Choroid plexus epithelial cell (primary cell): ENCODE data around the gene TLR4.

Source experiments
- DNase-seq: peaks from one replicate; pipeline ENCODE4 v3.0.0-alpha.2; 2010; ENCODE audit warnings: low read depth
- H3K4me3 ChIP-seq: 2 replicates; pipeline ENCODE4 v1.5.1; 2011; ENCODE audit warnings: low read depth, mild to moderate bottlenecking, control low read depth, low read length, moderate library complexity
- TF ChIP-seq, protein P1 (sequence below): conservative IDR thresholded peaks from 2 replicates; pipeline ENCODE4 v1.5.1; 2011; ENCODE audit warnings: low read depth, mild to moderate bottlenecking, control low read depth, inconsistent platforms, low read length, moderate library complexity

The TLR4 gene

DNA sequence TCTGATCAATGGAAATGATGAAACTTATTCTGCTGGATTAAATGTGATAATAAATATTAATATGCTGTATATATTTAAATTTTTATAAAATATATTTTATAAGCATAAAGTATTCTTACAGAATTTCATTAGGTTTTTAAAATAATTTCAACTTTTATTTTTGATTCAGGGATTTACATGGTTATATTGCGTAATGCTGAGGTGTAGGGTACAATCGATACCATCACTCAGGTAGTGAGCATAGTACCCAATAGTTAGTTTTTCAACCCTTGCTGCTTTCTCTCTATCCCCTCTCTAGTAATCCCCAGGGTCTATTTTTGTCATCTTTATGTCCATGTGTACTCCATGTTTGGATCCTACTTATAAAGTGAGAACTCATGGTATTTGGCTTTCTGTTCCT lies 5.7 kb downstream of the TLR4 start:
- no peak for DNase-seq
- H3K4me3 ChIP-seq = no peak overlapping the region
- TF ChIP-seq, protein P1, sequence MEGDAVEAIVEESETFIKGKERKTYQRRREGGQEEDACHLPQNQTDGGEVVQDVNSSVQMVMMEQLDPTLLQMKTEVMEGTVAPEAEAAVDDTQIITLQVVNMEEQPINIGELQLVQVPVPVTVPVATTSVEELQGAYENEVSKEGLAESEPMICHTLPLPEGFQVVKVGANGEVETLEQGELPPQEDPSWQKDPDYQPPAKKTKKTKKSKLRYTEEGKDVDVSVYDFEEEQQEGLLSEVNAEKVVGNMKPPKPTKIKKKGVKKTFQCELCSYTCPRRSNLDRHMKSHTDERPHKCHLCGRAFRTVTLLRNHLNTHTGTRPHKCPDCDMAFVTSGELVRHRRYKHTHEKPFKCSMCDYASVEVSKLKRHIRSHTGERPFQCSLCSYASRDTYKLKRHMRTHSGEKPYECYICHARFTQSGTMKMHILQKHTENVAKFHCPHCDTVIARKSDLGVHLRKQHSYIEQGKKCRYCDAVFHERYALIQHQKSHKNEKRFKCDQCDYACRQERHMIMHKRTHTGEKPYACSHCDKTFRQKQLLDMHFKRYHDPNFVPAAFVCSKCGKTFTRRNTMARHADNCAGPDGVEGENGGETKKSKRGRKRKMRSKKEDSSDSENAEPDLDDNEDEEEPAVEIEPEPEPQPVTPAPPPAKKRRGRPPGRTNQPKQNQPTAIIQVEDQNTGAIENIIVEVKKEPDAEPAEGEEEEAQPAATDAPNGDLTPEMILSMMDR = no peak

DNA sequence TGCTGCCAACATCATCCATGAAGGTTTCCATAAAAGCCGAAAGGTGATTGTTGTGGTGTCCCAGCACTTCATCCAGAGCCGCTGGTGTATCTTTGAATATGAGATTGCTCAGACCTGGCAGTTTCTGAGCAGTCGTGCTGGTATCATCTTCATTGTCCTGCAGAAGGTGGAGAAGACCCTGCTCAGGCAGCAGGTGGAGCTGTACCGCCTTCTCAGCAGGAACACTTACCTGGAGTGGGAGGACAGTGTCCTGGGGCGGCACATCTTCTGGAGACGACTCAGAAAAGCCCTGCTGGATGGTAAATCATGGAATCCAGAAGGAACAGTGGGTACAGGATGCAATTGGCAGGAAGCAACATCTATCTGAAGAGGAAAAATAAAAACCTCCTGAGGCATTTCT lies 10.1 kb downstream of the TLR4 start:
- TF ChIP-seq, protein P1 = peak; percentile 38
- no peak overlapping the region for H3K4me3 ChIP-seq
- no peak for DNase-seq

DNA sequence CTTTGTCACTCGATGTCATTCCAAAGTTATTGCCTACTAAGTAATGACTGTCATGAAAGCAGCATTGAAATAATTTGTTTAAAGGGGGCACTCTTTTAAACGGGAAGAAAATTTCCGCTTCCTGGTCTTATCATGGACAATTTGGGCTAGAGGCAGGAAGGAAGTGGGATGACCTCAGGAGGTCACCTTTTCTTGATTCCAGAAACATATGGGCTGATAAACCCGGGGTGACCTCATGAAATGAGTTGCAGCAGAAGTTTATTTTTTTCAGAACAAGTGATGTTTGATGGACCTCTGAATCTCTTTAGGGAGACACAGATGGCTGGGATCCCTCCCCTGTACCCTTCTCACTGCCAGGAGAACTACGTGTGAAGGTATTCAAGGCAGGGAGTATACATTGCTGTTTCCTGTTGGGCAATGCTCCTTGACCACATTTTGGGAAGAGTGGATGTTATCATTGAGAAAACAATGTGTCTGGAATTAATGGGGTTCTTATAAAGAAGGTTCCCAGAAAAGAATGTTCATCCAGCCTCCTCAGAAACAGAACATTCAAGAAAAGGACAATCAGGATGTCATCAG lies 11.3 kb downstream of the TLR4 start:
- TF ChIP-seq, protein P1 = no peak
- DNase-seq = peak; percentile 55
- H3K4me3 ChIP-seq = no peak overlapping the region

DNA sequence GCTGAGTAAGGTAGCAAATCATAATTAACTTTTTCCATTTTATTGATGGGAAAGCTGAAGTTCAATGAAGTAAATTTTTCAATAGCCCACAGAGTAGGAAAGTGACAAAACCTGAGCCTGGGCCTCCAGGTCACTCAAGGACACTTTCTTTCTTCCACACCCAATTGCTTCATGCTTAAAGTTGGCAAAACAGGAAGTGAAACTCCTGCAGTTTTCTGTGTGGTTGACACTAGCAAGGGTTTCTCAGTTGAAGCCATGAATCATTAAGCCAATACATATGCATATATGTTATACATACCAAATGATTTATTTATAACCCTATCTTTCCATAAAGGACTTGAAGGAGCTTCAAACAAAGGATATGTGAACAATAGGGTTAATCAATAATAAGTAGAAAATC lies 13.9 kb downstream of the TLR4 start:
- no peak overlapping the region for H3K4me3 ChIP-seq
- TF ChIP-seq, protein P1 = no peak
- DNase-seq = peak; percentile 76

DNA sequence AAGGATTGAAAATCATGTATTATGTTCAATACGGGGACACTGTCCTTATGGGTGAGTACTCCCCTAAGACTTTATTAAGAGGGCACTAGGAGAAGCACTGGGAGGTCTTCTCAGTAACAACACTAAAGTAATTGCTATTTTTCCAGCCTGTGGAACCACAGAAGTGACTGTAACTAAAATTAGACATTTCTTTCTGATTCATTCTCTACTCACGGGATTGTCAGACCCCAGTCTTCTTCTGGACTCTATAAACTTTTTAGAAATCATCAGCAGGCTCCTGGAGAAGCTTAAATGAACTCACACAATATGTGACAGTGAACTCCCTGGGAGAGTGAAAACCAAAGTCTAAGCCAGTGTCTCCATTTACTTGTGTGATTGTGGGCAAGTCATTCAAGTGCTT lies 14.5 kb downstream of the TLR4 start:
- TF ChIP-seq, protein P1 = no peak
- DNase-seq = no peak
- H3K4me3 ChIP-seq = no peak overlapping the region

DNA sequence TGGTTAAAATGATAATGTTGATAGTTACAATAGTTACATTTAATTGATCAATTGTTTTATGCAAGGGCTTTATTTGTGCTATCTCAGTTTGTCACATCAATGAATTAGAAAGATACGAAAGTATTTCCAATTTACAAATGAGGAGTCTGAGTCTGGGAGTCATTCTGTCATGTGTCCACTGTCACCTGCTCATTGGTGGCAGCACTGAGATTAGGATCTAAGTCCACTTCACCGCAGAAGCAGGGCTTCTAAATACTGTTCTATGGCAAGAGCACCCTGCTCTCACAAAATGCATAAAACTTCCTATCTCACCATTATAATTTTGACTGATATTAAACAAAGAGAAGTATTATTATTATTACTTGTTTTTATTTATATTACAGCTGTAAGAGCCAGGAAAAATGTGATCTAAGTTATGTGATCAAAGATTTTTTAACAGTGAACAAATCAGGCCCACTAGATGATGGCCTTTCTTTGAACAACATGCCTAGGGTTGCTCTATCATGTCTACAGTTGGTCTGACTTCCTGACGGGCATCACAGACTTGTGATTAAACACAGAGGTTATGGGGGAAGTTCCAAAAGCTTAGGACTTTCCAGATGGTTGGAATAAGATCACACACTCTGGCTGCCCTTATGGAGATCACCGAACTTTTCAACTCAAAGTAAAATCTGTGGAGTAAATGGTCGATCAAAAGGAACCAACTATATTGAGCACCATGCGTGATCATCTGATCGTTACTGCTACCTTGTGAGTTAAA lies 15.1 kb downstream of the TLR4 start:
- no peak overlapping the region for H3K4me3 ChIP-seq
- DNase-seq = no peak
- TF ChIP-seq, protein P1 = no peak

DNA sequence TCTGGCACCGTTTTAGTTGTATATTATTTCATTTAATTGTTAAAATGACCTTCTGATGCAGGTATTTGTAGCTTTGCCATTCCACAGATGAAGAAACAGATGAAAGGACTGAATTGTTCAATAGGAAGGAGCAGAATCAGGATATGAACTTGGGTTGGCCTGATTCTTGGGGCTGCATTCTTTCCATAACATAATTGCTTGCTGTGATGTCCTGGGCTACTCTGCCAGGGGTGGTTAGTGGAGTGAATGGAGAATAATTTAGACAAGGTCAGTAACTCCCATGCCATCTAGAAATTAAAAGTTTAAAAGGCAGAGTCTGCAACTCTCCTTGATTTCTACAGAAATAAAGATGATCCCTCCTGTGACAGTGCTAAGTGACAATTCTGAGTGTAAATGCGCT lies 15.9 kb downstream of the TLR4 start:
- no peak for DNase-seq
- H3K4me3 ChIP-seq = no peak overlapping the region
- TF ChIP-seq, protein P1 = no peak
